PC-9 (cell line): ENCODE data around the gene ING4. TPM values are rescaled to one million over a fixed set of nuclear protein-coding genes. Genes with fewer than 3 reads are reported as not detected.
A peak's percentile ranks its signal among the peaks of the same experiment; 100 is the strongest.

Experiments used
- BruUV-seq: library from RNA; stranded (reverse); fragments of 400-500 nt; replicated peaks from 2 replicates; lab custom pipeline; 2021; lab: Mats Ljungman, UMichigan
- CTCF ChIA-PET: fragments of 300-600 bp; sonication (Branson Sonifier 250); formaldehyde crosslinking; loops from one replicate; lab custom pipeline; 2022; ENCODE audit warnings: antibody characterized with exemption; lab: Charles Lee
- POLR2A ChIA-PET: fragments of 300-600 bp; sonication (Branson Sonifier 250); formaldehyde crosslinking; loops from one replicate; lab custom pipeline; 2022; ENCODE audit warnings: antibody characterized with exemption; ENCODE audit not compliant: unreplicated experiment; lab: Charles Lee
- DNase-seq, 2 experiments: peaks; one replicate each; pipeline versions ENCODE4 v3.0.0 to v3.0.0-alpha.2; 2015 to 2022; ENCODE audit warnings: mixed read lengths in 1 of 2
- H2AFZ ChIP-seq: fragments of 200-600 bp; sonication (generic); 2 replicates; pipeline ENCODE4 v1.8.1; 2017; ENCODE audit warnings: antibody characterized with exemption
- H3F3A ChIP-seq: fragments of 200-600 bp; sonication (generic); 2 replicates; pipeline ENCODE4 v1.8.1; 2017; ENCODE audit warnings: antibody characterized with exemption, mild to moderate bottlenecking, low read depth; ENCODE audit not compliant: insufficient read depth
- H3K27ac ChIP-seq: fragments of 200-600 bp; sonication (generic); 2 replicates; pipeline ENCODE4 v1.6.1; 2016; ENCODE audit warnings: mixed run types
- H3K27me3 ChIP-seq: fragments of 200-600 bp; sonication (generic); 2 replicates; pipeline ENCODE4 v1.6.1; 2016; ENCODE audit warnings: low read depth, mixed run types; ENCODE audit not compliant: insufficient read depth
- H3K36me3 ChIP-seq: fragments of 200-600 bp; sonication (generic); 2 replicates; pipeline ENCODE4 v1.6.1; 2016; ENCODE audit warnings: low read depth, mixed run types
- H3K4me1 ChIP-seq: fragments of 200-600 bp; sonication (generic); replicated peaks from 2 replicates; pipeline ENCODE4 v1.6.1; 2016; ENCODE audit warnings: mixed run types; ENCODE audit not compliant: insufficient read depth
- H3K4me2 ChIP-seq: fragments of 200-600 bp; sonication (generic); 2 replicates; pipeline ENCODE4 v1.6.1; 2017; ENCODE audit warnings: mixed run types
- H3K4me3 ChIP-seq: fragments of 200-600 bp; sonication (generic); 2 replicates; pipeline ENCODE4 v1.6.1; 2016; ENCODE audit warnings: mixed run types
- H3K79me2 ChIP-seq: fragments of 200-600 bp; sonication (generic); 2 replicates; pipeline ENCODE4 v1.6.1; 2017; ENCODE audit warnings: low read depth, mixed run types
- H3K9me2 ChIP-seq: fragments of 200-600 bp; sonication (generic); 2 replicates; pipeline ENCODE4 v1.8.1; 2017; ENCODE audit warnings: mild to moderate bottlenecking; ENCODE audit not compliant: insufficient read depth
- H3K9me3 ChIP-seq: fragments of 200-600 bp; sonication (generic); 2 replicates; pipeline ENCODE4 v1.8.1; 2016; ENCODE audit warnings: low read depth; ENCODE audit not compliant: insufficient read depth
- H4K20me1 ChIP-seq: fragments of 200-600 bp; sonication (generic); 2 replicates; pipeline ENCODE4 v1.8.1; 2017; ENCODE audit not compliant: insufficient read depth
- CTCF ChIP-seq: fragments of 200-600 bp; sonication (generic); conservative IDR thresholded peaks from 2 replicates; pipeline ENCODE4 v1.6.1; 2017; ENCODE audit warnings: mixed run types, antibody characterized with exemption, mild to moderate bottlenecking, moderate library complexity
- EZH2 ChIP-seq: fragments of 200-600 bp; sonication (generic); IDR thresholded peaks from 2 replicates; pipeline ENCODE4 v1.8.0; 2017; ENCODE audit warnings: antibody characterized with exemption, low read depth
- intact Hi-C: fragments of 100-400 bp; cut with micrococcal nuclease; formaldehyde crosslinking; loops from one replicate; pipeline ENCODE4 v1.10.0; 2022; ENCODE audit not compliant: unreplicated experiment
- total RNA-seq: library from RNA; stranded (reverse); gene quantifications from 2 replicates; pipeline ENCODE4 v1.2.3, GENCODE V29; 2021

The ING4 gene
- total RNA-seq, 1 experiment from 2014 or later: 88.7 TPM

- Histone ChIP-seq H3K4me1 (no peaks in the 10 kb centered on the region), H3F3A (peaks cover 10% of the 10 kb centered on the region), H3K36me3 (no peaks in the 10 kb centered on the region), H3K27ac (no peak overlapping the region), H3K4me3 (no peak overlapping the region), H4K20me1 (no peaks in the 10 kb centered on the region), H3K9me2 (no peaks in the 10 kb centered on the region), H3K79me2 (no peaks in the 10 kb centered on the region), H2AFZ (no peak overlapping the region), H3K9me3 (no peaks in the 10 kb centered on the region), H3K4me2 (no peak overlapping the region), H3K27me3 (peaks cover 43% of the 10 kb centered on the region)
- intact Hi-C loops: loop anchor here (1.0 to 10.0 kb wide), 3 partner anchors 80 to 713 kb away; no protein-coding TSS in a partner anchor
- ChIA-PET POLR2A (interaction anchor here (0.6 kb wide), 2 partner anchors 55 to 183 kb away, joined by 4 to 5 read pairs; partner anchors contain the start of gene MLF2), CTCF (interaction anchor here (0.5 to 1.0 kb wide), 3 partner anchors 9 to 107 kb away, joined by 3 to 15 read pairs (median 4); no protein-coding TSS in a partner anchor)
- TF ChIP-seq CTCF (peak; percentile 74), EZH2 (no peak)
- BruUV-seq: no TSS peak
- DNase-seq: peak; percentile 43 to 68
These were observed 34.8 kb upstream of the ING4 start for GRCh38 chr12:6697584-6698351.

- no peak for TF ChIP-seq EZH2
- TF ChIP-seq CTCF: no peak
- no peak overlapping the region for H3K27ac ChIP-seq
- POLR2A ChIA-PET: interaction anchor here (0.6 to 0.9 kb wide), 2 partner anchors 56 to 360 kb away, joined by 4 to 5 read pairs; partner anchors contain the start of gene MLF2
- no peaks in the 10 kb centered on the region for H3K4me1 ChIP-seq
- H3K4me2 ChIP-seq: no peak overlapping the region
- no peak overlapping the region for H3K4me3 ChIP-seq
- intact Hi-C loops: loop anchor here (1.0 to 10.0 kb wide), 2 partner anchors 80 to 712 kb away; no protein-coding TSS in a partner anchor
- no peak overlapping the region for H2AFZ ChIP-seq
- CTCF ChIA-PET: interaction anchor here (0.5 to 1.0 kb wide), 5 partner anchors 8 to 374 kb away, joined by 3 to 4 read pairs (median 3); no protein-coding TSS in a partner anchor
- no peaks in the 10 kb centered on the region for H3K79me2 ChIP-seq
- no peaks in the 10 kb centered on the region for H4K20me1 ChIP-seq
- peaks cover 5% of the 10 kb centered on the region for H3F3A ChIP-seq
- H3K36me3 ChIP-seq: no peaks in the 10 kb centered on the region
- H3K9me3 ChIP-seq: no peaks in the 10 kb centered on the region
- no peaks in the 10 kb centered on the region for H3K9me2 ChIP-seq
- no peak for DNase-seq
- peaks cover 36% of the 10 kb centered on the region for H3K27me3 ChIP-seq
- no TSS peak for BruUV-seq
These were observed 34.0 kb upstream of the ING4 start for GRCh38 chr12:6696690-6697583.
